ENCODE measurements around the gene LITAFD. TPM values are rescaled to one million over a fixed set of nuclear protein-coding genes. Genes with fewer than 3 reads are reported as not detected.

The LITAFD gene
- total and polyA plus RNA-seq, 2 experiments from 2014 or later: not detected

DNA sequence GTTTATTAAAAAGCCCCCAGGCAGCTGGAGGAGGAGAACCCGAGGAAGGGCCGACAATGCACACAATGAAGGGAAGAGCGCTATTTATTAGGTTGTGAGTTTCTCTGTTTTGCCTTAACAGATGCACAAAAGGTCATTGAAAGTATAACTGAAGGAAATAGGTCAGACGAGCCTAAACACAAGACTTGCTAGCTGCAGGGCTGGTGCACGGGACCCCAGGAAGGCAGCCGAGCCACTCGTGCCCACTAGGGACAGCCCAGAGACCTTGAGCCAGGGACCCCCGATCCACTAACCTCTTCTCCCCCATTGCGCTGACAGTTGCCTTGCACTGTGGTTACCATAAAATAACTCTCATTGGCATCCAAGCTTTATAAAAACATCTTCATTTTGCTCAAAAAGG, 11.3 kb downstream of the LITAFD start:
- H3K36me3 ChIP-seq (ENCODE audit: low read depth): peaks cover 66% of the 10 kb centered on the region
- H3K4me1 ChIP-seq (ENCODE audit: insufficient read depth): peaks cover 2% of the 10 kb centered on the region
- no peaks in the 10 kb centered on the region for H3K9me2 ChIP-seq (ENCODE audit: insufficient read depth)
- no peaks in the 10 kb centered on the region for H4K20me1 ChIP-seq (ENCODE audit: insufficient read depth)
- no peak overlapping the region for H3K4me3 ChIP-seq
- in situ Hi-C loops (cut with MboI): loop anchor here (10.0 kb wide), 1 partner anchor 111 kb away; no protein-coding TSS in a partner anchor
- peaks cover 10% of the 10 kb centered on the region; the same call in 1 of the 2 replicates for H3F3A ChIP-seq (ENCODE audit: insufficient read depth)
- H3K27ac ChIP-seq: no peak overlapping the region
- H2AFZ ChIP-seq: no peak overlapping the region
- H3K27me3 ChIP-seq (replicated peaks; ENCODE audit: insufficient read depth): no peaks in the 10 kb centered on the region
- H3K9ac ChIP-seq: no peak overlapping the region
- WGBS, 2 experiments (ENCODE audit: low coverage in 1 of 2, low lambda C conversion rate in 2 of 2, missing lambda C conversion rate in 2 of 2): 85% methylated on average over 9 of the region's 9 CpGs
- TF ChIP-seq EZH2phosphoT487 (IDR thresholded peaks at IDR 0.05; ENCODE audit: insufficient read depth, low read depth) (no peak), EZH2 (IDR thresholded peaks at IDR 0.05; ENCODE audit: insufficient read depth, poor library complexity, severe bottlenecking) (no peak)
- DNase-seq: no peak
- no peaks in the 10 kb centered on the region for H3K79me2 ChIP-seq (ENCODE audit: insufficient read depth)
- H3K9me3 ChIP-seq (ENCODE audit: low read depth): no peaks in the 10 kb centered on the region
- H3K4me2 ChIP-seq (ENCODE audit: unreplicated experiment): no peak overlapping the region

- Histone ChIP-seq H3K4me3 (no peak overlapping the region), H3K9me3 (ENCODE audit: low read depth) (no peaks in the 10 kb centered on the region), H3K4me1 (ENCODE audit: insufficient read depth) (no peaks in the 10 kb centered on the region), H2AFZ (no peak overlapping the region), H3K9me2 (ENCODE audit: insufficient read depth) (no peaks in the 10 kb centered on the region), H3F3A (ENCODE audit: insufficient read depth) (peaks cover 10% of the 10 kb centered on the region; the same call in 1 of the 2 replicates), H4K20me1 (ENCODE audit: insufficient read depth) (no peaks in the 10 kb centered on the region), H3K4me2 (ENCODE audit: unreplicated experiment) (no peak overlapping the region), H3K27ac (no peak overlapping the region), H3K27me3 (replicated peaks; ENCODE audit: insufficient read depth) (no peaks in the 10 kb centered on the region), H3K9ac (no peak overlapping the region), H3K36me3 (ENCODE audit: low read depth) (peaks cover 73% of the 10 kb centered on the region), H3K79me2 (ENCODE audit: insufficient read depth) (no peaks in the 10 kb centered on the region)
- no peak for DNase-seq
- WGBS, 2 experiments (ENCODE audit: low coverage in 1 of 2, low lambda C conversion rate in 2 of 2, missing lambda C conversion rate in 2 of 2): 89 to 92% methylated on average over 14 of the region's 14 CpGs
- in situ Hi-C loops (cut with MboI): loop anchor here (10.0 kb wide), 1 partner anchor 111 kb away; no protein-coding TSS in a partner anchor
- no peak for TF ChIP-seq EZH2 (IDR thresholded peaks at IDR 0.05; ENCODE audit: insufficient read depth, poor library complexity, severe bottlenecking)
- TF ChIP-seq EZH2phosphoT487 (IDR thresholded peaks at IDR 0.05; ENCODE audit: insufficient read depth, low read depth): no peak
Observed at GRCh38 chr16:8893976-8894690, 12.0 kb downstream of the LITAFD start.

DNA sequence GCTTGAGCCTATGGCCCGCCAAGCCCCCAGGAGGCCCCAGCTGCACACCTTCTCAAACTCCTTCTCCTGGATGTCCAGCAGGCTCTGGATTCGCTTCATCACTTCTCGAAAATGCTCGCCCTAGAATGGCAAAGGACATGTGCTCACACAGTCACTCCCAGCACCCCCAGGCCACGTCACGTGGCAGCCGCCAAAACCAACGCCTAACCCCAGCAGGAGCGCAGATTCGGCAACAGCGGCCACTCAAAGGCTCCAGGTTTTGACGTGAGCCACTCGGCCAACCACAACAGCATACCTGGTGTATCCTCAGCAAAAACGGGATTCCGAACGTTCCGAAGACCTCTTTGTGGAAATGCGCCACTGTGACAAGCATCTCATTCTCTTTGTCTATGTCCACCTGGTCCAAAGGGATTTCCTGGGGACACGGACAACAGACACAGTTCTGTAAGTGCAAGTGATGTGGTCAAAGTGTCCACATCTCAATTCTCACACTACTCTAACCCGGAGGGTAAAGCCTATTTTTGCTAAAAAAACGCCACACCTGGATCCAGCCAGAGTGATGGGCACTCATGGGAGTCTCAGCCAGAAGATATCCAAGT, 12.7 kb downstream of the LITAFD start:
- Histone ChIP-seq H3F3A (ENCODE audit: insufficient read depth) (peaks cover 10% of the 10 kb centered on the region; the same call in 1 of the 2 replicates), H3K79me2 (ENCODE audit: insufficient read depth) (no peaks in the 10 kb centered on the region), H3K4me1 (ENCODE audit: insufficient read depth) (no peaks in the 10 kb centered on the region), H2AFZ (no peak overlapping the region), H3K9me2 (ENCODE audit: insufficient read depth) (no peaks in the 10 kb centered on the region), H3K9me3 (ENCODE audit: low read depth) (no peaks in the 10 kb centered on the region), H3K27ac (no peak overlapping the region), H3K4me2 (ENCODE audit: unreplicated experiment) (no peak overlapping the region), H3K27me3 (replicated peaks; ENCODE audit: insufficient read depth) (no peaks in the 10 kb centered on the region), H3K36me3 (ENCODE audit: low read depth) (peaks cover 80% of the 10 kb centered on the region), H3K4me3 (no peak overlapping the region), H4K20me1 (ENCODE audit: insufficient read depth) (no peaks in the 10 kb centered on the region), H3K9ac (no peak overlapping the region)
- DNase-seq: no peak
- in situ Hi-C loops (cut with MboI): loop anchor here (10.0 kb wide), 1 partner anchor 110 kb away; no protein-coding TSS in a partner anchor
- TF ChIP-seq EZH2phosphoT487 (IDR thresholded peaks at IDR 0.05; ENCODE audit: insufficient read depth, low read depth) (no peak), EZH2 (IDR thresholded peaks at IDR 0.05; ENCODE audit: insufficient read depth, poor library complexity, severe bottlenecking) (no peak)
- WGBS, 2 experiments (ENCODE audit: low coverage in 1 of 2, low lambda C conversion rate in 2 of 2, missing lambda C conversion rate in 2 of 2): 93% methylated on average over 21 of the region's 21 CpGs

DNA sequence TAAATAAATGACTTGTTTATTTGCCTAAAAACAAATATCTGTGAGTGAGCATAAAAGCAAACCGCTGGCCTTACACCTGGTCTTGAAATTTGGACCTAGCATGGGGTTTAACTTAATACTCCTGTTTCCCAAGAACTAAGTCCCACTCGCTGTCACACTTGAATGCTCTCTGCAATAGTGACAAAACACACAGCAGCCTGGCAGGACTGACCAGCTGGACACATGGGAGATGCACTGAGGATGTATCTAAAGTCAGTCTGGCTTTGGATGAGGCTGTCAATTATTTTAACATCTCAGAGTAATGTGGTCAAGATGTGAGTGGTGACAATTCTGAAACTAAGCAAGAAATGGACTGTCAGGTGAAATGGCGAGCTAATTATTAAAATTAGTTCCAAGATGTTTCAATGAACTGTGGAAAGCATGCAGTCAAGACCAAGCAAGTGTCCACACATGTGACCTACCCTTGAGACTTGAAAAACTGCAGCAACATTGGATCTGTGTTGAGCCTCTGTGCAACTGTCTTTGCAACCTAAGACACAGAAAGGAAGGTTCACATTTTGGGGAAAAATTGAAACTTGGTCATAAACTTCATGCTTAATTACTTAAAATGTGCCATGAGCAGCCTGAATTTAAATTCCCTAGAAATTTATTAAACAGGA, 16.6 kb downstream of the LITAFD start:
- Histone ChIP-seq H3K36me3 (ENCODE audit: low read depth) (peaks cover 85% of the 10 kb centered on the region), H3K27me3 (replicated peaks; ENCODE audit: insufficient read depth) (no peaks in the 10 kb centered on the region), H3K27ac (no peak overlapping the region), H3K9me2 (ENCODE audit: insufficient read depth) (no peaks in the 10 kb centered on the region), H3K9ac (no peak overlapping the region), H3K4me1 (ENCODE audit: insufficient read depth) (no peaks in the 10 kb centered on the region), H3K4me2 (ENCODE audit: unreplicated experiment) (no peak overlapping the region), H3K9me3 (ENCODE audit: low read depth) (no peaks in the 10 kb centered on the region), H3K79me2 (ENCODE audit: insufficient read depth) (no peaks in the 10 kb centered on the region), H3K4me3 (no peak overlapping the region), H4K20me1 (ENCODE audit: insufficient read depth) (no peaks in the 10 kb centered on the region), H3F3A (ENCODE audit: insufficient read depth) (no peaks in the 10 kb centered on the region), H2AFZ (no peak overlapping the region)
- WGBS, 2 experiments (ENCODE audit: low coverage in 1 of 2, low lambda C conversion rate in 2 of 2, missing lambda C conversion rate in 2 of 2): 97% methylated on average over 3 of the region's 3 CpGs
- in situ Hi-C loops (cut with MboI): loop anchor here (10.0 kb wide), 1 partner anchor 106 kb away; no protein-coding TSS in a partner anchor
- DNase-seq: no peak
- no peak for TF ChIP-seq EZH2phosphoT487 (IDR thresholded peaks at IDR 0.05; ENCODE audit: insufficient read depth, low read depth)
- TF ChIP-seq EZH2 (IDR thresholded peaks at IDR 0.05; ENCODE audit: insufficient read depth, poor library complexity, severe bottlenecking): no peak

All from GM23248 (cell line).